A673 (cell line): ENCODE measurements around the gene ZNF839.

Experiments used
- EZH2 ChIP-seq: fragments of 200-600 bp; sonication (generic); IDR thresholded peaks from 2 replicates; pipeline ENCODE4 v1.6.1; 2017; ENCODE audit warnings: borderline replicate concordance, low read depth, mild to moderate bottlenecking, mixed read lengths, antibody characterized with exemption, low read length; ENCODE audit not compliant: poor library complexity, severe bottlenecking
- TF ChIP-seq, protein P1 (sequence below): fragments of 300-800, 200-600 bp; sonication (generic); conservative IDR thresholded peaks from 2 replicates; pipeline ENCODE4 v1.5.1; 2017; ENCODE audit warnings: low read depth, mild to moderate bottlenecking, antibody characterized with exemption, low read length, moderate library complexity, mixed read lengths

DNA sequence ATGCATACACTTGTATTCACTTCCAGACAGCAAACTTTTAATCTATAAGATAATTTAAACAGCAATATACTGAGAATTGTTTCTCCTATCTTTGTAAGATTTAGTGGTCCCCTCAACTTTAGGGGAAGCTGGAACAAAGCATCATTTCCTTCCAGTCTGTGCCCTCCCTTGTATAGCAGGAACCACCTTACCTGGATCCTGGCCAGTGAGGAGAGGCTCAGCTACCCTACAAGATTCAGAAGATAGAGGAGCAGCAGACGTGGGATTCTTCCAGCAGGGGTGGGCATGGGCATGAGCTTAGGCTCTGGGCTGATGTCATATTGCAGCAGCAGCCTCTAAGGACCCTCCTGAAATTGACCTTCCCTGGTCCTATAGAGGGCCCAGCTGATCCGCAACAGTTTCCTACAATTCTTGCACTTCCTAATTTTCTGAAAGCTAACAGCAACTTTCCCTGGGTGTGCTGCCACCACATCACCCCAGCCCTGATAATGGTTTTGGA, 35.9 kb upstream of the ZNF839 start:
- TF ChIP-seq EZH2 = no peak
- TF ChIP-seq, protein P1, sequence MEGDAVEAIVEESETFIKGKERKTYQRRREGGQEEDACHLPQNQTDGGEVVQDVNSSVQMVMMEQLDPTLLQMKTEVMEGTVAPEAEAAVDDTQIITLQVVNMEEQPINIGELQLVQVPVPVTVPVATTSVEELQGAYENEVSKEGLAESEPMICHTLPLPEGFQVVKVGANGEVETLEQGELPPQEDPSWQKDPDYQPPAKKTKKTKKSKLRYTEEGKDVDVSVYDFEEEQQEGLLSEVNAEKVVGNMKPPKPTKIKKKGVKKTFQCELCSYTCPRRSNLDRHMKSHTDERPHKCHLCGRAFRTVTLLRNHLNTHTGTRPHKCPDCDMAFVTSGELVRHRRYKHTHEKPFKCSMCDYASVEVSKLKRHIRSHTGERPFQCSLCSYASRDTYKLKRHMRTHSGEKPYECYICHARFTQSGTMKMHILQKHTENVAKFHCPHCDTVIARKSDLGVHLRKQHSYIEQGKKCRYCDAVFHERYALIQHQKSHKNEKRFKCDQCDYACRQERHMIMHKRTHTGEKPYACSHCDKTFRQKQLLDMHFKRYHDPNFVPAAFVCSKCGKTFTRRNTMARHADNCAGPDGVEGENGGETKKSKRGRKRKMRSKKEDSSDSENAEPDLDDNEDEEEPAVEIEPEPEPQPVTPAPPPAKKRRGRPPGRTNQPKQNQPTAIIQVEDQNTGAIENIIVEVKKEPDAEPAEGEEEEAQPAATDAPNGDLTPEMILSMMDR = no peak
